NB4 (cell line): ENCODE results near the gene CRISP2.

ENCODE experiments used
- DNase-seq: peaks from one replicate; pipeline ENCODE4 v3.0.0; 2010; ENCODE audit warnings: low read depth
- H3K4me3 ChIP-seq: one replicate; pipeline ENCODE4 v1.5.1; 2011; ENCODE audit warnings: mild to moderate bottlenecking, low read depth, low read length, moderate library complexity
- MAX ChIP-seq: IDR thresholded peaks from 2 replicates; pipeline ENCODE4 v1.6.1; 2011; ENCODE audit warnings: low read depth, low read length
- MYC ChIP-seq: IDR thresholded peaks from 2 replicates; pipeline ENCODE4 v1.6.1; 2011; ENCODE audit warnings: low read depth, low read length
- POLR2A ChIP-seq: IDR thresholded peaks from 2 replicates; pipeline ENCODE4 v1.6.1; 2011; ENCODE audit warnings: mild to moderate bottlenecking; ENCODE audit not compliant: insufficient read length; ENCODE audit errors: extremely low read depth
- TF ChIP-seq, protein P1 (sequence below): IDR thresholded peaks from one replicate; pipeline ENCODE4 v1.5.1; 2012; ENCODE audit warnings: low read depth, low read length

Gene CRISP2

DNA sequence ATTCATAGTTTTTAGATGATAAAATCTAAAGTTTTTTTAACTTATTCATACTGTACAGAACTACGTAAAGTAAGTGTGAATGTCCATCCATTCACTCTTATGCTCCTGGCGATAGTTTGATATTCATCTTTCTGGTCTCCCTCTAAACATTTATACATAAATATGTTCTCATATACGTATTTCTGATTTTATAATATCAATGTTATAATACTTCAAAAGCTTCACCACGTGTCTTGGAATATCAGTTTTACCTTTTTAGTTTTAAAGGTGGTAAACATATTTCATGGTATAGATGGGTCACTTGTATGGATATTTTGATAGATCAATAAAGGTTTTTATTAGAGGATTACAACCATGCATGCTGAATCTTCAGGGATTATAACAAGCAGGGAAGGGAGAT, 66.4 kb downstream of the CRISP2 start:
- DNase-seq = no peak
- H3K4me3 ChIP-seq = no peak overlapping the region
- no peak for TF ChIP-seq POLR2A
- TF ChIP-seq MAX = no peak
- TF ChIP-seq, protein P1, sequence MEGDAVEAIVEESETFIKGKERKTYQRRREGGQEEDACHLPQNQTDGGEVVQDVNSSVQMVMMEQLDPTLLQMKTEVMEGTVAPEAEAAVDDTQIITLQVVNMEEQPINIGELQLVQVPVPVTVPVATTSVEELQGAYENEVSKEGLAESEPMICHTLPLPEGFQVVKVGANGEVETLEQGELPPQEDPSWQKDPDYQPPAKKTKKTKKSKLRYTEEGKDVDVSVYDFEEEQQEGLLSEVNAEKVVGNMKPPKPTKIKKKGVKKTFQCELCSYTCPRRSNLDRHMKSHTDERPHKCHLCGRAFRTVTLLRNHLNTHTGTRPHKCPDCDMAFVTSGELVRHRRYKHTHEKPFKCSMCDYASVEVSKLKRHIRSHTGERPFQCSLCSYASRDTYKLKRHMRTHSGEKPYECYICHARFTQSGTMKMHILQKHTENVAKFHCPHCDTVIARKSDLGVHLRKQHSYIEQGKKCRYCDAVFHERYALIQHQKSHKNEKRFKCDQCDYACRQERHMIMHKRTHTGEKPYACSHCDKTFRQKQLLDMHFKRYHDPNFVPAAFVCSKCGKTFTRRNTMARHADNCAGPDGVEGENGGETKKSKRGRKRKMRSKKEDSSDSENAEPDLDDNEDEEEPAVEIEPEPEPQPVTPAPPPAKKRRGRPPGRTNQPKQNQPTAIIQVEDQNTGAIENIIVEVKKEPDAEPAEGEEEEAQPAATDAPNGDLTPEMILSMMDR = no peak
- no peak for TF ChIP-seq MYC

GRCh38 chr6:49646130-49646824, 67.1 kb downstream of the CRISP2 start:
- H3K4me3 ChIP-seq = no peak overlapping the region
- no peak for TF ChIP-seq MAX
- TF ChIP-seq, protein P1 = no peak
- TF ChIP-seq MYC = no peak
- no peak for TF ChIP-seq POLR2A
- peak; percentile 5 for DNase-seq

- no peak for DNase-seq
- H3K4me3 ChIP-seq = no peak overlapping the region
- no peak for TF ChIP-seq MAX
- TF ChIP-seq, protein P1 = no peak
- TF ChIP-seq MYC = no peak
- TF ChIP-seq POLR2A = no peak
Measured at GRCh38 chr6:49645139-49645538, 68.2 kb downstream of the CRISP2 start.
